Measurements from ENCODE around the gene CD209.

GRCh38 chr19:7781157-7781556 lies 33.8 kb upstream of the CD209 start:
- no peak for TF ChIP-seq TCF4 (CRISPR knock-in tag; IDR thresholded peaks at IDR 0.05; ENCODE audit: borderline replicate concordance)
- no peak for TF ChIP-seq PATZ1 (CRISPR knock-in tag; IDR thresholded peaks at IDR 0.05; ENCODE audit: borderline replicate concordance)
- TF ChIP-seq TOX (CRISPR knock-in tag; IDR thresholded peaks at IDR 0.05; ENCODE audit: borderline replicate concordance) = no peak
- no peak for TF ChIP-seq BACH2 (CRISPR knock-in tag; IDR thresholded peaks at IDR 0.05; ENCODE audit: borderline replicate concordance)
